Measurements from ENCODE around the gene SYNGAP1.

GRCh38 chr6:33451606-33452005 is 31.7 kb downstream of the SYNGAP1 start:
- TF ChIP-seq CTCF (IDR thresholded peaks at IDR 0.05; ENCODE audit: low read depth, low read length) (no peak), POLR2A (IDR thresholded peaks at IDR 0.05; ENCODE audit: extremely low read depth, insufficient read length) (no peak), MAX (IDR thresholded peaks at IDR 0.05; ENCODE audit: low read depth, low read length) (no peak), MYC (IDR thresholded peaks at IDR 0.05; ENCODE audit: low read depth, low read length) (no peak)

Data from NB4 (cell line).